ENCODE results near the gene MXD3. TPM values are rescaled to one million over a fixed set of nuclear protein-coding genes. Genes with fewer than 3 reads are reported as not detected.
"Not testable (repeated sequence)": the region's sequence is repeated elsewhere in the genome, so short reads cannot be mapped to it uniquely, and the experiment has no call there.

Gene MXD3
- polyA plus RNA-seq, 4 donors = 10.9 to 24.6 (median 16.3) TPM

GRCh38 chr5:177288191-177288590 lies 23.5 kb downstream of the MXD3 start:
- DNase-seq (ENCODE audit: low read depth in 4 of 4, low spot score in 3 of 4) = no peak

- no peak for DNase-seq (ENCODE audit: low read depth in 4 of 4, low spot score in 3 of 4)
These were observed 34.8 kb downstream of the MXD3 start for GRCh38 chr5:177276886-177277285.

- DNase-seq (ENCODE audit: low read depth in 4 of 4, low spot score in 3 of 4) = no peak
These were observed 35.8 kb downstream of the MXD3 start for GRCh38 chr5:177275883-177276282.

GRCh38 chr5:177271113-177271512 lies 40.6 kb downstream of the MXD3 start:
- no peak for DNase-seq (ENCODE audit: low read depth in 4 of 4, low spot score in 3 of 4)

GRCh38 chr5:177270653-177271052 lies 41.0 kb downstream of the MXD3 start:
- no peak for DNase-seq (ENCODE audit: low read depth in 4 of 4, low spot score in 3 of 4)

GRCh38 chr5:177269976-177270375 lies 41.7 kb downstream of the MXD3 start:
- no peak for DNase-seq (ENCODE audit: low read depth in 4 of 4, low spot score in 3 of 4)

GRCh38 chr5:177269232-177269895 lies 42.3 kb downstream of the MXD3 start:
- DNase-seq (ENCODE audit: low read depth in 4 of 4, low spot score in 3 of 4) = no peak

GRCh38 chr5:177265395-177265794 lies 46.3 kb downstream of the MXD3 start:
- no peak for DNase-seq (ENCODE audit: low read depth in 4 of 4, low spot score in 3 of 4)

- DNase-seq (ENCODE audit: low read depth in 4 of 4, low spot score in 3 of 4) = no peak
These were observed 47.5 kb downstream of the MXD3 start for GRCh38 chr5:177264178-177264577.

- DNase-seq (ENCODE audit: low read depth in 4 of 4, low spot score in 3 of 4) = no peak
These were observed 50.2 kb downstream of the MXD3 start for GRCh38 chr5:177261510-177261909.

GRCh38 chr5:177260961-177261360 lies 50.7 kb downstream of the MXD3 start:
- DNase-seq (ENCODE audit: low read depth in 4 of 4, low spot score in 3 of 4) = peak in 1 of 4 donors; percentile 1

- DNase-seq (ENCODE audit: low read depth in 4 of 4, low spot score in 3 of 4) = not testable (repeated sequence)
These were observed 53.0 kb downstream of the MXD3 start for GRCh38 chr5:177258711-177259110.

Other genes starting within 250 kb of the MXD3 start
- gene FGFR4, start 225.0 kb downstream of the MXD3 start, polyA plus RNA-seq (ENCODE audit: insufficient read length in 4 of 4) = 10 to 100 TPM in 3 of 4 donors, 1 to 10 TPM in 1; 2.5 to 84.1 (median 57.3) TPM
- 10 to 100 TPM; 48.3 to 66.0 (median 59.3) TPM for gene NSD1, start 178.1 kb downstream of the MXD3 start, polyA plus RNA-seq (ENCODE audit: insufficient read length in 4 of 4)
- 10 to 100 TPM; 21.9 to 44.8 (median 25.5) TPM for gene RAB24, start 8.2 kb downstream of the MXD3 start, polyA plus RNA-seq (ENCODE audit: insufficient read length in 4 of 4)
- gene PRELID1, start 8.1 kb downstream of the MXD3 start, polyA plus RNA-seq (ENCODE audit: insufficient read length in 4 of 4) = 100 to 1,000 TPM in 3 of 4 donors, 10 to 100 TPM in 1; 89.7 to 141 (median 120) TPM
- gene LMAN2, start 39.8 kb upstream of the MXD3 start, polyA plus RNA-seq (ENCODE audit: insufficient read length in 4 of 4) = 100 to 1,000 TPM in 3 of 4 donors, 10 to 100 TPM in 1; 94.0 to 135 (median 130) TPM
- gene RGS14, start 46.0 kb upstream of the MXD3 start, polyA plus RNA-seq (ENCODE audit: insufficient read length in 4 of 4) = 10 to 100 TPM in 3 of 4 donors, 1 to 10 TPM in 1; 5.7 to 19.3 (median 13.9) TPM
- gene SLC34A1, start 72.5 kb upstream of the MXD3 start, polyA plus RNA-seq (ENCODE audit: insufficient read length in 4 of 4) = 100 to 1,000 TPM in 2 of 4 donors, 10 to 100 TPM in 1, 1 to 10 TPM in 1; 3.4 to 223 (median 131) TPM
- gene PFN3, start 88.8 kb upstream of the MXD3 start, polyA plus RNA-seq (ENCODE audit: insufficient read length in 4 of 4) = 1 to 10 TPM in 2 of 4 donors, under 1 TPM in 1, not detected in 1; 0.26 to 2.6 (median 1.5) TPM
- 10 to 100 TPM in 1 of 4 donors, 1 to 10 TPM in 2, under 1 TPM in 1; 0.91 to 13.4 (median 5.8) TPM for gene F12, start 97.7 kb upstream of the MXD3 start, polyA plus RNA-seq (ENCODE audit: insufficient read length in 4 of 4)
- gene GRK6, start 114.8 kb upstream of the MXD3 start, polyA plus RNA-seq (ENCODE audit: insufficient read length in 4 of 4) = 10 to 100 TPM; 22.2 to 29.0 (median 24.6) TPM
- 1 to 10 TPM in 2 of 4 donors, under 1 TPM in 2; 0.76 to 2.4 (median 0.99) TPM for gene PRR7, start 134.9 kb upstream of the MXD3 start, polyA plus RNA-seq (ENCODE audit: insufficient read length in 4 of 4)
- 100 to 1,000 TPM; 180 to 210 (median 185) TPM for gene DBN1, start 161.7 kb upstream of the MXD3 start, polyA plus RNA-seq (ENCODE audit: insufficient read length in 4 of 4)
- 100 to 1,000 TPM in 2 of 4 donors, 10 to 100 TPM in 2; 73.6 to 157 (median 121) TPM for gene PDLIM7, start 185.7 kb upstream of the MXD3 start, polyA plus RNA-seq (ENCODE audit: insufficient read length in 4 of 4)
- gene DOK3, start 197.9 kb upstream of the MXD3 start, polyA plus RNA-seq (ENCODE audit: insufficient read length in 4 of 4) = 1 to 10 TPM; 3.9 to 7.1 (median 4.3) TPM
- 100 to 1,000 TPM in 1 of 4 donors, 10 to 100 TPM in 3; 67.0 to 105 (median 88.9) TPM for gene DDX41, start 205.1 kb upstream of the MXD3 start, polyA plus RNA-seq (ENCODE audit: insufficient read length in 4 of 4)
- gene FAM193B, start 242.7 kb upstream of the MXD3 start, polyA plus RNA-seq (ENCODE audit: insufficient read length in 4 of 4) = 100 to 1,000 TPM in 1 of 4 donors, 10 to 100 TPM in 3; 59.7 to 127 (median 73.9) TPM